Neuronal stem cell (in vitro differentiated cells): ENCODE data around the gene SHISA7.
A peak's percentile ranks its signal among the peaks of the same experiment; 100 is the strongest.

ENCODE experiments used
- DNase-seq: peaks from one replicate; pipeline ENCODE4 v3.0.0-alpha.2; 2013; ENCODE audit warnings: low spot score
- H2AFZ ChIP-seq: one replicate; pipeline ENCODE4 v1.6.1; 2013; ENCODE audit warnings: mild to moderate bottlenecking, low read length, inconsistent platforms
- H2AK5ac ChIP-seq: 2 replicates; pipeline ENCODE4 v1.6.1; 2013; ENCODE audit warnings: low read depth, mild to moderate bottlenecking, inconsistent platforms, low read length, moderate library complexity, mixed read lengths
- H2BK120ac ChIP-seq: 2 replicates; pipeline ENCODE4 v1.6.1; 2013; ENCODE audit warnings: low read depth, mild to moderate bottlenecking, inconsistent platforms, low read length, moderate library complexity, mixed read lengths
- H2BK12ac ChIP-seq: one replicate; pipeline ENCODE4 v1.6.1; 2013; ENCODE audit warnings: low read length, inconsistent platforms
- H2BK15ac ChIP-seq: 2 replicates; pipeline ENCODE4 v1.6.1; 2013; ENCODE audit warnings: mild to moderate bottlenecking, low read length, inconsistent platforms, mixed read lengths
- H2BK5ac ChIP-seq: one replicate; pipeline ENCODE4 v1.6.1; 2013; ENCODE audit warnings: inconsistent platforms, mild to moderate bottlenecking, low read length, moderate library complexity
- H3K14ac ChIP-seq: one replicate; pipeline ENCODE4 v1.6.1; 2013; ENCODE audit warnings: low read length, inconsistent platforms
- H3K18ac ChIP-seq: 2 replicates; pipeline ENCODE4 v1.6.1; 2013; ENCODE audit warnings: low read length, inconsistent platforms
- H3K23ac ChIP-seq: 2 replicates; pipeline ENCODE4 v1.6.1; 2013; ENCODE audit warnings: low read depth, mild to moderate bottlenecking, mixed read lengths, low read length, inconsistent platforms; ENCODE audit not compliant: poor library complexity
- H3K27ac ChIP-seq: replicated peaks from 3 replicates; pipeline ENCODE4 v1.5.1; 2013; ENCODE audit warnings: low read length, inconsistent platforms
- H3K27me3 ChIP-seq, 3 experiments: 2 replicates each; pipeline ENCODE4 v1.6.1; 2013; ENCODE audit warnings: low read length in 3 of 3, mild to moderate bottlenecking in 2 of 3, inconsistent platforms in 1 of 3, low read depth in 1 of 3, mixed read lengths in 1 of 3, moderate library complexity in 1 of 3; ENCODE audit not compliant: control insufficient read depth in 3 of 3, insufficient read depth in 3 of 3
- H3K36me3 ChIP-seq, 2 donors: replicated peaks in 1 of 2; 2 replicates each; pipeline ENCODE4 v1.6.1; 2013; ENCODE audit warnings: low read length in 2 of 2; ENCODE audit not compliant: control insufficient read depth in 2 of 2, insufficient read depth in 2 of 2
- H3K4ac ChIP-seq: 2 replicates; pipeline ENCODE4 v1.6.1; 2013; ENCODE audit warnings: inconsistent platforms, mild to moderate bottlenecking, low read length, moderate library complexity
- H3K4me1 ChIP-seq, 2 donors: 1 replicate in 1 of 2; 2 replicates in 1 of 2; pipeline ENCODE4 v1.6.1; 2013; ENCODE audit warnings: low read length in 2 of 2, low read depth in 1 of 2; ENCODE audit not compliant: control insufficient read depth in 2 of 2, insufficient read depth in 1 of 2
- H3K4me2 ChIP-seq: one replicate; pipeline ENCODE4 v1.6.1; 2013; ENCODE audit warnings: mild to moderate bottlenecking, low read length, inconsistent platforms; ENCODE audit not compliant: insufficient read depth, poor library complexity, severe bottlenecking
- H3K4me3 ChIP-seq, 2 donors: 2 replicates each; pipeline ENCODE4 v1.5.1; 2013; ENCODE audit warnings: low read length in 2 of 2, mild to moderate bottlenecking in 2 of 2, inconsistent platforms in 1 of 2, moderate library complexity in 1 of 2
- H3K79me1 ChIP-seq: one replicate; pipeline ENCODE4 v1.6.1; 2013; ENCODE audit warnings: low read depth, mild to moderate bottlenecking, inconsistent platforms, low read length, moderate library complexity
- H3K9ac ChIP-seq: one replicate; pipeline ENCODE4 v1.6.1; 2013; ENCODE audit warnings: mild to moderate bottlenecking, low read depth, low read length, inconsistent platforms; ENCODE audit not compliant: poor library complexity
- H3K9me3 ChIP-seq, 2 donors: replicated peaks in 1 of 2; 2 replicates each; pipeline versions ENCODE3 to v1.6.1; 2013; ENCODE audit warnings: low read length in 2 of 2, mild to moderate bottlenecking in 2 of 2, inconsistent platforms in 1 of 2, low read depth in 1 of 2, mixed read lengths in 1 of 2, moderate library complexity in 1 of 2; ENCODE audit not compliant: control insufficient read depth in 2 of 2, insufficient read depth in 1 of 2
- H4K8ac ChIP-seq: one replicate; pipeline ENCODE4 v1.6.1; 2013; ENCODE audit warnings: low read depth, mild to moderate bottlenecking, inconsistent platforms, low read length, moderate library complexity
- H4K91ac ChIP-seq: one replicate; pipeline ENCODE4 v1.6.1; 2013; ENCODE audit warnings: low read length, low read depth, mild to moderate bottlenecking, inconsistent platforms; ENCODE audit not compliant: poor library complexity
- WGBS, 2 donors: extraction: QIAGEN DNeasy Blood & Tissue Kit; methylation state at CpG; one replicate each; pipeline ENCODE4 v1.1.7; 2013; ENCODE audit warnings: missing lambda C conversion rate in 2 of 2, mixed read lengths in 1 of 2; ENCODE audit not compliant: insufficient read length in 2 of 2, insufficient replicate concordance in 1 of 2; ENCODE audit errors: extremely low coverage in 2 of 2; 5-methylcytosine and 5-hydroxymethylcytosine counted together

Gene SHISA7

GRCh38 chr19:55439052-55439451 is 4.0 kb downstream of the SHISA7 start:
- no peak overlapping the region for H3K4ac ChIP-seq
- no peak overlapping the region for H2BK5ac ChIP-seq
- H3K14ac ChIP-seq, result no peak overlapping the region
- peaks cover 4% of the 10 kb centered on the region for H3K79me1 ChIP-seq
- H2AK5ac ChIP-seq, result no peak overlapping the region
- peaks cover 6 to 15% of the 10 kb centered on the region in 2 donors for H3K4me1 ChIP-seq
- no CpG with 5 or more reads among the region's 5 CpGs for WGBS, 2 donors
- no peak overlapping the region for H3K9ac ChIP-seq
- no peak overlapping the region for H3K27ac ChIP-seq
- H3K18ac ChIP-seq, result no peak overlapping the region
- peaks cover 28 to 67% (median 52%) of the 10 kb centered on the region in 3 experiments for H3K27me3 ChIP-seq
- H3K36me3 ChIP-seq, result no peaks in the 10 kb centered on the region
- no peak overlapping the region for H2AFZ ChIP-seq
- H2BK120ac ChIP-seq, result no peak overlapping the region
- no peak overlapping the region for H3K4me2 ChIP-seq
- DNase-seq, result no peak
- H3K23ac ChIP-seq, result peak overlapping the region; percentile 5
- peak overlapping the region in 1 of 2 donors; percentile 33 for H3K4me3 ChIP-seq
- no peak overlapping the region for H2BK12ac ChIP-seq
- no peak overlapping the region for H4K8ac ChIP-seq
- H3K9me3 ChIP-seq, result peaks cover 0 to 11% of the 10 kb centered on the region in 2 donors
- no peak overlapping the region for H4K91ac ChIP-seq
- H2BK15ac ChIP-seq, result no peak overlapping the region

- Histone ChIP-seq H3K4me1 (peaks cover 0 to 10% of the 10 kb centered on the region in 2 donors), H2BK5ac (no peak overlapping the region), H3K9me3 (peaks cover 0 to 11% of the 10 kb centered on the region in 2 donors), H4K8ac (no peak overlapping the region), H3K9ac (no peak overlapping the region), H2AK5ac (no peak overlapping the region), H3K36me3 (no peaks in the 10 kb centered on the region), H2BK12ac (no peak overlapping the region), H3K4ac (no peak overlapping the region), H3K4me2 (no peak overlapping the region), H4K91ac (no peak overlapping the region), H3K18ac (no peak overlapping the region), H3K23ac (no peak overlapping the region), H3K27ac (no peak overlapping the region), H3K27me3 (peaks cover 16 to 51% (median 39%) of the 10 kb centered on the region in 3 experiments), H3K4me3 (peak overlapping the region in 1 of 2 donors; percentile 62), H3K14ac (no peak overlapping the region), H2AFZ (no peak overlapping the region), H2BK120ac (no peak overlapping the region), H2BK15ac (no peak overlapping the region), H3K79me1 (peaks cover 4% of the 10 kb centered on the region)
- DNase-seq, result peak; percentile 78
- WGBS, 2 donors, result no CpG with 5 or more reads among the region's 17 CpGs
Observed at GRCh38 chr19:55437410-55437809, 5.7 kb downstream of the SHISA7 start.

DNA sequence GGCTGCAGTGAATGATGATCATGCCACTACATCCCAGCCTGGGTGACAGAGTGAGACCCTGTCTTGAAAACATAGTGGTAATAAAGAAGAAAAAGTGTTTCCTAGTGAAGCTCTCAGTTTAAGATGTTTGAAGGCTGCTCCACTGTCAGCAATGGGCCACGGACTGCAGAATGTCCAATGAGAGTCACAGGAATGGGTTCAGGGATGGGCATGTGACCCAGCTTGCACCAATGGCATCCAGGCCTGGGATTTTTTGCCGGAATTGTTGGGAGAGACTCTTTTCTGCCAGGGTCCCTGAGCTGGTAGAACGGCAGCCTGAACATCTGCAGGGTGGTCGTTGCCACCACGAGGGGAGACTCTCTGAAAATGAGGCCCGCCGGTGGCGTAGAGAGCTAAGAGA is 6.3 kb downstream of the SHISA7 start:
- H2BK5ac ChIP-seq, result no peak overlapping the region
- no peak overlapping the region for H3K4me3 ChIP-seq
- H3K4me1 ChIP-seq, result peaks cover 0 to 10% of the 10 kb centered on the region in 2 donors
- no peak overlapping the region for H4K8ac ChIP-seq
- no peak for DNase-seq
- H3K9me3 ChIP-seq, result peaks cover 0 to 15% of the 10 kb centered on the region in 2 donors
- no CpG with 5 or more reads among the region's 8 CpGs for WGBS, 2 donors
- no peak overlapping the region for H2AK5ac ChIP-seq
- H4K91ac ChIP-seq, result no peak overlapping the region
- no peak overlapping the region for H2AFZ ChIP-seq
- H2BK120ac ChIP-seq, result no peak overlapping the region
- H3K4ac ChIP-seq, result no peak overlapping the region
- no peak overlapping the region for H2BK15ac ChIP-seq
- H3K27ac ChIP-seq, result no peak overlapping the region
- no peak overlapping the region for H3K9ac ChIP-seq
- H3K14ac ChIP-seq, result no peak overlapping the region
- no peaks in the 10 kb centered on the region for H3K36me3 ChIP-seq
- no peak overlapping the region for H3K23ac ChIP-seq
- peaks cover 14 to 45% (median 36%) of the 10 kb centered on the region in 3 experiments for H3K27me3 ChIP-seq
- peaks cover 4% of the 10 kb centered on the region for H3K79me1 ChIP-seq
- H3K4me2 ChIP-seq, result no peak overlapping the region
- H2BK12ac ChIP-seq, result no peak overlapping the region
- H3K18ac ChIP-seq, result no peak overlapping the region

- WGBS, 2 donors, result 100% methylated on average over 4 of the region's 4 CpGs; no CpG with 5 or more reads in 1 of the 2 donors
- no peak overlapping the region for H3K27ac ChIP-seq
Observed at GRCh38 chr19:55435020-55435419, 8.1 kb downstream of the SHISA7 start.

More at GRCh38 chr19:55435020-55435419, 8.1 kb downstream of the SHISA7 start:
- no peak overlapping the region for H4K91ac ChIP-seq
- H3K4ac ChIP-seq, result peak overlapping the region; percentile 76
- peaks cover 0 to 17% of the 10 kb centered on the region in 2 donors for H3K9me3 ChIP-seq
- H2AK5ac ChIP-seq, result no peak overlapping the region
- H3K23ac ChIP-seq, result peak overlapping the region; percentile 93
- peak overlapping the region; percentile 56 for H3K14ac ChIP-seq
- no peaks in the 10 kb centered on the region for H3K36me3 ChIP-seq
- H2BK12ac ChIP-seq, result peak overlapping the region; percentile 16
- no peak overlapping the region for H2BK5ac ChIP-seq
- peaks cover 0 to 29% (median 17%) of the 10 kb centered on the region in 3 experiments for H3K27me3 ChIP-seq
- peak overlapping the region; percentile 92 for H4K8ac ChIP-seq
- no peak overlapping the region for H2BK120ac ChIP-seq
- no peak overlapping the region for H3K18ac ChIP-seq
- DNase-seq, result no peak
- H3K9ac ChIP-seq, result peak overlapping the region; percentile 88
- no peak overlapping the region for H2BK15ac ChIP-seq
- H3K4me1 ChIP-seq, result no peaks in the 10 kb centered on the region
- peaks cover 4% of the 10 kb centered on the region for H3K79me1 ChIP-seq
- no peak overlapping the region for H3K4me2 ChIP-seq
- H2AFZ ChIP-seq, result no peak overlapping the region
- H3K4me3 ChIP-seq, result peak overlapping the region in 1 of 2 donors; percentile 71
